HepG2 (cell line): ENCODE measurements around the gene DPH6. TPM values are rescaled to one million over a fixed set of nuclear protein-coding genes. Genes with fewer than 3 reads are reported as not detected.

ENCODE experiments used
- ARHGAP35 ChIP-seq: sonication (generic); formaldehyde crosslinking; IDR thresholded peaks from 2 replicates; pipeline ENCODE4 v1.9.0; 2022; ENCODE audit warnings: mild to moderate bottlenecking, inconsistent platforms, moderate library complexity, missing genetic modification reagents, borderline replicate concordance
- BRF2 ChIP-seq: sonication (generic); formaldehyde crosslinking; IDR thresholded peaks from 2 replicates; pipeline ENCODE4 v1.8.1; 2022; ENCODE audit warnings: mild to moderate bottlenecking, missing genetic modification reagents
- GATA4 ChIP-seq: sonication (generic); IDR thresholded peaks from 2 replicates; pipeline ENCODE4 v1.6.1; 2016; ENCODE audit warnings: antibody characterized with exemption, low read depth, borderline replicate concordance
- GTF3A ChIP-seq: sonication (generic); formaldehyde crosslinking; conservative IDR thresholded peaks from 2 replicates; pipeline ENCODE4 v1.4.0; 2020; ENCODE audit warnings: mild to moderate bottlenecking, missing genetic modification reagents
- HDAC1 ChIP-seq: sonication (generic); formaldehyde crosslinking; IDR thresholded peaks from 2 replicates; pipeline ENCODE4 v1.5.1; 2020; ENCODE audit warnings: mild to moderate bottlenecking, missing genetic modification reagents
- MTF2 ChIP-seq: sonication (generic); formaldehyde crosslinking; IDR thresholded peaks from 2 replicates; pipeline ENCODE4 v1.5.0; 2020; ENCODE audit warnings: missing genetic modification reagents, borderline replicate concordance
- MZF1 ChIP-seq: sonication (generic); formaldehyde crosslinking; IDR thresholded peaks from 2 replicates; pipeline ENCODE4 v1.8.1; 2023; ENCODE audit warnings: mild to moderate bottlenecking, missing genetic modification reagents, borderline replicate concordance
- NFATC3 ChIP-seq: sonication (generic); formaldehyde crosslinking; IDR thresholded peaks from 2 replicates; pipeline ENCODE4 v1.5.1; 2020; ENCODE audit warnings: mild to moderate bottlenecking, missing genetic modification reagents
- NR2F1 ChIP-seq, 2 experiments: fragments of 450-650 bp in 1 of 2; formaldehyde crosslinking in 1 of 2; IDR thresholded peaks; 2 replicates each; pipeline versions ENCODE4 v1.5.0 to v1.6.1; 2016 to 2020; ENCODE audit warnings: mild to moderate bottlenecking in 1 of 2, missing compliant biosample characterization in 1 of 2, missing genetic modification reagents in 1 of 2, moderate library complexity in 1 of 2
- REST ChIP-seq, 2 experiments: IDR thresholded peaks; 2 replicates each; pipeline ENCODE4 v1.6.1; 2011 to 2012; ENCODE audit warnings: low read length in 2 of 2, borderline replicate concordance in 1 of 2, low read depth in 1 of 2, mild to moderate bottlenecking in 1 of 2, moderate library complexity in 1 of 2
- SRSF9 ChIP-seq: fragments of 200-400 bp; formaldehyde crosslinking; IDR thresholded peaks from 2 replicates; pipeline ENCODE4 v1.6.1; 2018; ENCODE audit warnings: borderline replicate concordance, mild to moderate bottlenecking, low read depth, low read length; ENCODE audit not compliant: insufficient read depth, poor library complexity, severe bottlenecking
- ZNF138 ChIP-seq: sonication (generic); formaldehyde crosslinking; IDR thresholded peaks from 2 replicates; pipeline ENCODE4 v1.5.0; 2020; ENCODE audit warnings: mild to moderate bottlenecking, low read depth, missing genetic modification reagents
- ZNF354B ChIP-seq: sonication (generic); formaldehyde crosslinking; IDR thresholded peaks from 2 replicates; pipeline ENCODE4 v1.8.0; 2022; ENCODE audit warnings: mild to moderate bottlenecking, missing genetic modification reagents
- ZNF407 ChIP-seq: sonication (generic); formaldehyde crosslinking; IDR thresholded peaks from one replicate; pipeline ENCODE4 v1.5.1; 2020; ENCODE audit warnings: mild to moderate bottlenecking, missing genetic modification reagents; ENCODE audit errors: not compliant biosample characterization
- ZNF589 ChIP-seq: sonication (generic); formaldehyde crosslinking; conservative IDR thresholded peaks from 2 replicates; pipeline ENCODE4 v1.8.0; 2022; ENCODE audit warnings: mild to moderate bottlenecking, moderate library complexity, missing genetic modification reagents
- polyA plus RNA-seq, 8 experiments: library from polyadenylated mRNA; depleted of rRNA in 3 of 8; stranded (reverse) in 7 of 8; unstranded in 1 of 8; fragments of >200 nt; fragmentation: Illumina TruSeq in 4 of 8; extraction: Trizol in 4 of 8; gene quantifications; 2 replicates each; pipeline versions ENCODE4 v1.2.1 to v1.2.3, GENCODE V29; 2011 to 2016; ENCODE audit warnings: low read depth in 4 of 8, missing spikeins in 1 of 8, mixed read lengths in 1 of 8; ENCODE audit not compliant: insufficient read depth in 1 of 8
- total RNA-seq, 5 experiments: library from RNA; depleted of rRNA; stranded (reverse); fragments of >200 nt; fragmentation: Illumina TruSeq; extraction: Trizol; gene quantifications; 2 replicates each; pipeline ENCODE4 v1.2.3, GENCODE V29; 2016; ENCODE audit warnings: low read depth in 1 of 5

The DPH6 gene
- total and polyA plus RNA-seq, 2 of the 13 experiments (the other 11 are each of a cell fraction or from before 2014, with no cell fraction given), result 10.2 to 25.8 TPM

GRCh38 chr15:35545824-35546510 is at the start of gene DPH6 (continued):
- TF ChIP-seq ZNF407 (CRISPR knock-in tag) (peak; percentile 21), BRF2 (0 out of 2 replicates have a peak, but pooled peaks have one; percentile 51), HDAC1 (peak; percentile 42), GATA4 (no peak; the same call in 1 of the 2 replicates), NFATC3 (CRISPR knock-in tag) (no peak), MZF1 (CRISPR knock-in tag) (no peak), ARHGAP35 (0 out of 2 replicates have a peak, but pooled peaks have one; percentile 38), REST (IDR thresholded peaks at IDR 0.05; ENCODE audit: borderline replicate concordance in 1 of 2, low read depth in 1 of 2, low read length in 2 of 2) (peak in 1 of 2 experiments; percentile 12; a peak in 1 of 4 replicates), ZNF138 (CRISPR knock-in tag) (no peak), SRSF9 (no peak), GTF3A (CRISPR knock-in tag) (no peak), ZNF589 (CRISPR knock-in tag) (no peak), ZNF354B (no peak), MTF2 (no peak), NR2F1 (CRISPR knock-in tag; IDR thresholded peaks at IDR 0.05) (no peak)
